ENCODE results near the gene TMTC1. TPM values are rescaled to one million over a fixed set of nuclear protein-coding genes. Genes with fewer than 3 reads are reported as not detected.

TMTC1 gene
- total and polyA plus RNA-seq, 2 of the 8 experiments (the other 6 are each of a cell fraction or from before 2014, with no cell fraction given), result 15.4 to 20.8 TPM

GRCh38 chr12:29497588-29497987 is 286.2 kb downstream of the TMTC1 start, which contains the start of gene OVCH1 (continued):
- no peak for TF ChIP-seq ASH2L (IDR thresholded peaks at IDR 0.05; ENCODE audit: low read length)
- no peak for TF ChIP-seq EP300 (IDR thresholded peaks at IDR 0.05; ENCODE audit: borderline replicate concordance in 1 of 2, low read depth in 2 of 2, low read length in 2 of 2)
- no peak for TF ChIP-seq RBBP5 (IDR thresholded peaks at IDR 0.05; ENCODE audit: borderline replicate concordance, low read depth, low read length)
- no peak for TF ChIP-seq EGR1 (IDR thresholded peaks at IDR 0.05; ENCODE audit: borderline replicate concordance, low read depth, low read length)
